Measurements from ENCODE around the gene CCDC47.
A peak's percentile ranks its signal among the peaks of the same experiment; 100 is the strongest.

The CCDC47 gene

GRCh38 chr17:63785556-63785955 lies 12.2 kb upstream of the CCDC47 start:
- no peak overlapping the region for H3K4me3 ChIP-seq (ENCODE audit: low read depth, low read length)
- TF ChIP-seq CTCF (IDR thresholded peaks at IDR 0.05; ENCODE audit: low read depth, low read length, missing control alignments) = no peak
- no peak for DNase-seq (ENCODE audit: low read depth)

GRCh38 chr17:63783522-63783921 lies 10.1 kb upstream of the CCDC47 start:
- TF ChIP-seq CTCF (IDR thresholded peaks at IDR 0.05; ENCODE audit: low read depth, low read length, missing control alignments) = no peak

DNA sequence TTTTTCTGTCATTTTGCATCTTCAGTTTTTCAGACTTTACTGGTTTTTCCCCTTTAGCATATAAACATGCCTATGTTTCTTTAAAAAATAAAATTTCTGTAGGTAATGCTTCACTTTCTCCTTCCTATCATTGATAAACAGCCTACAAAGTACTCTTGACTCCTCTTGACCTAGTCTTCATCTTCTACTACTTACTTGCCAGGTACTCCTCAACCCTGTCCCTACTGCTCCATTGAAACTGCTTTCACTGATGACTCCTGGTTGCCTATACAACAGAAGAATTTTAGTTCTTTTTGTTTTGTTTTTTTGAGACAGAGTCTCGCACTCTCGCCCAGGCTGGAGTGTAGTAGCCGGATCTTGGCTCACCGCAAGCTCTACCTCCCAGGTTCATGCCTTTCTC lies 7.5 kb upstream of the CCDC47 start:
- DNase-seq (ENCODE audit: low read depth) = no peak
- no peak for TF ChIP-seq CTCF (IDR thresholded peaks at IDR 0.05; ENCODE audit: low read depth, low read length, missing control alignments)
- H3K4me3 ChIP-seq (ENCODE audit: low read depth, low read length) = no peak overlapping the region

More at GRCh38 chr17:63783522-63783921, 10.1 kb upstream of the CCDC47 start:
- DNase-seq (ENCODE audit: low read depth) = no peak
- H3K4me3 ChIP-seq (ENCODE audit: low read depth, low read length) = no peak overlapping the region

DNA sequence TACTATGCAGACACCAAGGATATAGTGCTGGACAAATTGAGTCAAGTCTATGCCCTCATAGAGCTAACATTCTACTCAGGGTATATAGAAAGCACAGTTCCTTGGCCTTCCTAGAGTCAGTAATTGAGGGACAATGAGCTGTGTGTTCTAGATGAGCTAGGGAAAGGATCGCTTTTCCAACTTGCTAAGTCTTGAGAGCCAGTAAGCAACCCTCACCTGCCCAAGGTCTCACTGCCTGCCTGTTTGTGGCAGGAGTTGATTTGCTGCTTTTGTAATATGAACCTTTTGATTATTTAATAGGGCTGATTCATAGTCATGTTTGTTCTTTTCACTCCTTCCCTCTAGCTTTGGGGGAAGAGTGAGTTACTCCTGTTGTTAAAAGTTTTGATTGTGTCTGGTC lies 7.1 kb upstream of the CCDC47 start:
- no peak for TF ChIP-seq CTCF (IDR thresholded peaks at IDR 0.05; ENCODE audit: low read depth, low read length, missing control alignments)
- no peak for DNase-seq (ENCODE audit: low read depth)
- no peak overlapping the region for H3K4me3 ChIP-seq (ENCODE audit: low read depth, low read length)

GRCh38 chr17:63775420-63775819 lies 2.0 kb upstream of the CCDC47 start:
- no peak for TF ChIP-seq CTCF (IDR thresholded peaks at IDR 0.05; ENCODE audit: low read depth, low read length, missing control alignments)
- no peak for DNase-seq (ENCODE audit: low read depth)
- H3K4me3 ChIP-seq (ENCODE audit: low read depth, low read length) = peak overlapping the region; percentile 97

- TF ChIP-seq CTCF (IDR thresholded peaks at IDR 0.05; ENCODE audit: low read depth, low read length, missing control alignments) = no peak
- DNase-seq (ENCODE audit: low read depth) = no peak
- H3K4me3 ChIP-seq (ENCODE audit: low read depth, low read length) = peak overlapping the region; percentile 97
Observed at GRCh38 chr17:63774969-63775265, 1.5 kb upstream of the CCDC47 start.

- TF ChIP-seq CTCF (IDR thresholded peaks at IDR 0.05; ENCODE audit: low read depth, low read length, missing control alignments) = no peak
- DNase-seq (ENCODE audit: low read depth) = no peak
- peak within 1 kb of the TSS; percentile 97 for H3K4me3 ChIP-seq (ENCODE audit: low read depth, low read length)
Observed at GRCh38 chr17:63774141-63774968, 958 bp upstream of the CCDC47 start, which contains the start of gene DDX42. Gene DDX42 (plus strand): TSS chr17:63774170. CDS start chr17:63787050, 12,880 bp downstream.
